HuH-7 (cell line): ENCODE data around the gene TTC12.

Experiments
- DNase-seq: peaks from one replicate; pipeline ENCODE4 v3.0.0; 2011; ENCODE audit warnings: low spot score

Gene TTC12

DNA sequence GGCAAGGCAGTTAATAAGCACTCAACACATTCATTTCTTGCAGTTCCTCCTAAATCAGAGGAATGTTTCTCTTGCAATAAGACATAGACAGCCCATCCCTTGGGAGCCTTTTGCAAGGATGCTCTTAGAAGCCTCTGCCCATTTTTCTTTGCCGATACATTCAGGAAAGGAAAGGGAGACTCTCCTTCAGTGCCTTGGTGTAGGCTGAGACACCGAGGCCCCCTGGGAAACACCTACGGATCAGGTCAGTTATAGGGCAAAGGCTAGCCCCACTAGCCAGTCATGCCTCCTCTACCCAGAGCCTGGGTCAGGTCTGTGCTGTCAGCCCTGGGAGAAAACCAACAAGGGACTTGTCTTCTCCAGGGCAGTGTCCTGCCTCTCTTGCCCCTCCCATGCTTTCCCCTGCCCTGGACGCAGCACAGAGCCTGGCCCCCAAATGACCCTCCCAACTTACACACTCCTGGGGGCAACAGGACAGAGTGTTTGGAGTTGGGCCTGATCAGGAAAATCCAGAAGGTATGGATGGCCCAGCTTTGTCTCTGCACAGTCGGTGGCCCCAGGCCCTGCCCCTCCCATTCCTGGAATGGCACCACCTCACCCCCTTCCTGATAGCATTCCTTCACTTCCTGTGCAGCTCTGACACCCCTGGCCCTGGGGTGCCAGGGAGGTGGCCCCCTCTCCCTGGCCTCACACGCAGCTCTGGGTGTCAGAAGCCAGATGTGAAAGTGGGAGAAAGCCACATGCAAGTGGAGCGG is 91.5 kb downstream of the TTC12 start:
- no peak for DNase-seq

DNA sequence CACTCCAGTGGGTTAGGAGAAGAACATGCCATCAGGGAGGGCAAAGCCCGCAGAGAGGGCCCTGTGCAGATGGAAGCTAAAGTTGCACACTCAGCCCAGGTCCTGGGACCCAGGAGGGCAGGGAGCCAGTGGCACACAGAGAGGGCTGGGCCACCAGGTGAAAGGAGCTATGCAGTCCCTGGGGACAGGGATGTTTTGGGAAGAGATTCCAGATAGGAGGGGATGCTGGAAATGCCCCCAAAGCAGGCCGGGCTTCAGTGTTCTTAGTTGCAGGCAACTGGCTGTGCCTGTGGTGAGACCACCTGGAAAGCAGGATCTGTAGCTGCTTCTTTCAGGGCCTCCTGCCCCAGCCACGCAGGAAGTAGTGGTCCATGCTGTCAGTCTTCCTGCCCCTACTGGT is 92.8 kb downstream of the TTC12 start:
- DNase-seq = no peak

DNA sequence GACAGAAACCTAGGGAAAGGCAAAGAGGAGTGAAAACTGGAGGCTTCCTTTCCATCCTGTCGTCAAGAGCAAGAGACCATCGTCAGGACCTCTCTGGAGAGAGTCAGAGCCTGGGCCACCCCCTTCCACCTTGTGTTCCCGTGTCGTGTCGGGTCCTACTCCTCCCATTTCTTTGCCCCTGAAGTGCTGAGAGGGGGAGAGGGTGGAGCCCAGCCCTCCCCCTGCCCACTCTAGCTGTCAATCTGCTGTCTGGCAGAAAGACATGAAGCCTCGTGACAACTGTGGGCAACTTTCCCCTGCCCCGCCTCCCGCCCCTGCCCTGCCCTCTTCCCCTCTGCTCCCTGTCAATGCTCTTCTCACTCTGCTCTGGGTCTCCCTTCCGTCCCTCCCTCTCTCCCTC is 93.8 kb downstream of the TTC12 start:
- DNase-seq = no peak

- no peak for DNase-seq
These were observed 94.5 kb downstream of the TTC12 start for GRCh38 chr11:113408887-113409286.

DNA sequence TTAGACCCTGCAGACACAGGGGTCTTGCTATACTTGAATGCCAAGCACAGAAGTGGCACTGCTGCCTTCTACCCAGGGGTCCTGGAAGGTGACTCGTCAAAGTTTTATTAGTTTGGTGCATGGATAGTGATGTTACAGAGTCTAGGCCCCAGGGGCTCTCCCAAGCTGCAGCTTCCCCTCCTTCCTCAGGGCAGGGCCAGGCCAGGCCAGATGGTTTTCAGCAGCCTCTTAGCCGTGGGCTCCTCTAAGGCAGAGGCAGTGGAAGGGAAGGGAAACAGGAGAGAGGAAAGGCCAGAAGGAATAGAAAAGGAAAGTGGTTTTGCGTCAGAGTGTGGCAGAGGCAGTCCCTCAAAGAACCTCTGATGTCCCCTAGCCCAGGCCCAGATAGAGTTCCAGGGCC is 95.1 kb downstream of the TTC12 start:
- DNase-seq = no peak

DNA sequence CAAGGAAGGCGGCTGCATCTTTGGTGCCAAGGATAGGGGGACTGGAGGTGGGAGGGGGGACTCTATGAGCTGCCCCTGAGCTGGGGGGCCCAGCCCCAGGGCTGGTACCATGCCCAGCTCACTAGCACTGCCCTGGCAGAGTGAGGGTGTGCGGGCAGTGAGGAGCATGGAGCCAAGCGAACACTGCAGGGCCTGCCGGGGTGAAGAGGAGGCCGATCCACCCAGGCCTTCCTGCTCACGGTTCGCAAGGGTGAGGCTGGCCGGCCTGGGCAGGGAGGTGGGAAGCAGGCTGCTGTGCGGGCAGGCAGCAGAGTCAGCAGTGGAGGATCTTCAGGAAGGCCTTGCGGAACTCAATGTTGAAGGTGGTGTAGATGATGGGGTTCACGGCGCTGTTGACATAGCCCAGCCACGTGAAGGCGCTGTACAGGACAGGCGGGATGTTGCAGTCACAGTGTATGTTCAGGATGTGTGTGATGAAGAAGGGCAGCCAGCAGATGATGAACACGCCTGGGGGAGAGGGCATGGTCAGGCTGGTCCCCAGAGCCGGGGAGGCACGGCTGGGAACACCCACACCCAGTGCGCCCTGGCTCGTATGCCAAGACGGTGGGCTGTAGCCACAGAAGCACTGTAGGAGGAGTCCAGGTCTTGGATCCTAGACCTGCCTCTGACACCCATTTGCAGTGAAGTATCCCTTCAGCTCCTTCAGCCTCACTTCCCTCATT is 96.2 kb downstream of the TTC12 start:
- DNase-seq = no peak

GRCh38 chr11:113411536-113411935 is 97.2 kb downstream of the TTC12 start:
- DNase-seq = no peak

DNA sequence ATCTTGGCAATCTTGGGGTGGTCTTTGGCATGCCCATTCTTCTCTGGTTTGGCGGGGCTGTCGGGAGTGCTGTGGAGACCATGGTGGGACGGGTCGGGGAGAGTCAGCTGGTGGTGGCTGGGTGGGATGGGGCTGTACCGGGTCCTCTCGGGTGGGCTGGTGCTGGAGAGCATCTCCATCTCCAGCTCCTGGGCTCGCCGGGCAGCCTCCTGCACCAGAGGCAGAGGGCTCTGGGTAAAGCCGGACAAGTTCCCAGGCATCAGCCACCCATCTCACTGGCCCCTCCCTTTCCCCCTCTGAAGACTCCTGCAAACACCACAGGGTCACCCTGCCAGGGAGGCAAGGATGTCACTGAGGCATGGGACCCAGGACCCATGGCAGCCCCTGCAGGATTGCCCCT is 98.3 kb downstream of the TTC12 start:
- DNase-seq = no peak

DNA sequence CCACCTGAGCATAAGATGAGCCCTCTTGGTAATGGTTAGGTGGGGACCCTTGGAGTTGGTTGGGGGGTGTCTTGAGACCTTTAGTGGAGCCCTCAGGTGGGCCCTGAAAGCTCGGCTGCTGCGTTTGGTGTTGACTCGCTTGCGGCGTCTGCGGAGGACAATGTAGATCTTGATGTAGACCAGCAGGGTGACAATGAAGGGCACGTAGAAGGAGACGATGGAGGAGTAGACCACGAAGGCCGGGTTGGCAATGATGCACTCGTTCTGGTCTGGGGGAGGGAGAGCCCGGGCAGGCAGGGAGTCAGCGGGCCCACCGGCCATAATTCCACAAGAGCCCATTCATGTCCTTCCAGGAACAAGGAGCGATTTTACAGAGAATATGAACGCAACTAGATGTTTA is 101.0 kb downstream of the TTC12 start:
- no peak for DNase-seq
